H4 (cell line): ENCODE measurements around the gene RCAN2. TPM values are rescaled to one million over a fixed set of nuclear protein-coding genes. Genes with fewer than 3 reads are reported as not detected.
A peak's percentile ranks its signal among the peaks of the same experiment; 100 is the strongest.

ENCODE experiments used
- DNase-seq: peaks from one replicate; pipeline ENCODE4 v3.0.0-alpha.2; 2015; ENCODE audit warnings: low spot score
- total RNA-seq: library from RNA; depleted of rRNA; stranded (reverse); fragments of >200 nt; shearing (Covaris generic); gene quantifications from 2 replicates; pipeline ENCODE4 v1.2.3, GENCODE V29; 2014

RCAN2 gene
- total RNA-seq, 1 experiment from 2014 or later: 1.0 TPM

GRCh38 chr6:46215777-46216176, 275.5 kb downstream of the RCAN2 start:
- DNase-seq: no peak

GRCh38 chr6:46215213-46215612, 276.0 kb downstream of the RCAN2 start:
- DNase-seq: no peak

- no peak for DNase-seq
These were observed 279.3 kb downstream of the RCAN2 start for GRCh38 chr6:46211917-46212316.

GRCh38 chr6:46210294-46210693, 281.0 kb downstream of the RCAN2 start:
- DNase-seq: no peak

- DNase-seq: no peak
These were observed 282.9 kb downstream of the RCAN2 start for GRCh38 chr6:46208303-46208702.

- DNase-seq: no peak
These were observed 284.1 kb downstream of the RCAN2 start for GRCh38 chr6:46207174-46207573.

- no peak for DNase-seq
These were observed 286.2 kb downstream of the RCAN2 start for GRCh38 chr6:46204880-46205650.

GRCh38 chr6:46203391-46204177, 287.7 kb downstream of the RCAN2 start:
- DNase-seq: no peak

GRCh38 chr6:46201702-46202101, 289.5 kb downstream of the RCAN2 start:
- DNase-seq: no peak

GRCh38 chr6:46199387-46199786, 291.9 kb downstream of the RCAN2 start:
- DNase-seq: no peak

- peak; percentile 87 for DNase-seq
These were observed 299.3 kb downstream of the RCAN2 start for GRCh38 chr6:46191961-46192360.

- no peak for DNase-seq
These were observed 300.4 kb downstream of the RCAN2 start for GRCh38 chr6:46190889-46191288.

GRCh38 chr6:46189726-46190125, 301.5 kb downstream of the RCAN2 start:
- no peak for DNase-seq

- no peak for DNase-seq
These were observed 304.7 kb downstream of the RCAN2 start for GRCh38 chr6:46186583-46186982.

- peak; percentile 67 for DNase-seq
These were observed 307.1 kb downstream of the RCAN2 start for GRCh38 chr6:46184114-46184513.

GRCh38 chr6:46175976-46176375, 315.3 kb downstream of the RCAN2 start:
- no peak for DNase-seq

GRCh38 chr6:46175446-46175845, 315.8 kb downstream of the RCAN2 start:
- no peak for DNase-seq

GRCh38 chr6:46174904-46175303, 316.3 kb downstream of the RCAN2 start:
- DNase-seq: no peak

GRCh38 chr6:46172176-46172575, 319.1 kb downstream of the RCAN2 start:
- no peak for DNase-seq
